HL-60 (cell line): ENCODE measurements around the gene THBS3.

Experiments used
- DNase-seq, 2 experiments: peaks; one replicate each; pipeline ENCODE4 v3.0.0-alpha.2; 2010 to 2020; ENCODE audit warnings: low read depth in 1 of 2, low spot score in 1 of 2
- H3K27ac ChIP-seq: fragments of 250-450 bp; sonication (Bioruptor Pico); replicated peaks from 2 replicates; pipeline ENCODE4 v1.5.1; 2020; ENCODE audit warnings: mild to moderate bottlenecking, moderate library complexity
- H3K27me3 ChIP-seq: fragments of 250-450 bp; sonication (Bioruptor Pico); 2 replicates; pipeline ENCODE4 v1.5.1; 2021; ENCODE audit warnings: mild to moderate bottlenecking, moderate library complexity; ENCODE audit not compliant: insufficient read depth, poor library complexity, severe bottlenecking
- H3K4me3 ChIP-seq: replicated peaks from 2 replicates; pipeline ENCODE4 v1.5.1; 2011; ENCODE audit warnings: mild to moderate bottlenecking, control low read depth, low read length; ENCODE audit not compliant: insufficient read depth
- CTCF ChIP-seq: IDR thresholded peaks from one replicate; pipeline ENCODE4 v1.5.1; 2011; ENCODE audit warnings: low read length, control low read depth, inconsistent platforms; ENCODE audit not compliant: insufficient read depth
- GABPA ChIP-seq: IDR thresholded peaks from 2 replicates; pipeline ENCODE4 v1.6.1; 2012; ENCODE audit warnings: low read depth
- POLR2AphosphoS5 ChIP-seq: IDR thresholded peaks from 2 replicates; pipeline ENCODE4 v1.6.1; 2012; ENCODE audit warnings: low read depth
- REST ChIP-seq: IDR thresholded peaks from 2 replicates; pipeline ENCODE4 v1.6.1; 2012; ENCODE audit warnings: low read depth; ENCODE audit not compliant: insufficient replicate concordance
- SPI1 ChIP-seq: IDR thresholded peaks from 2 replicates; pipeline ENCODE4 v1.6.1; 2012; ENCODE audit warnings: low read depth, mild to moderate bottlenecking, borderline replicate concordance

Gene THBS3

DNA sequence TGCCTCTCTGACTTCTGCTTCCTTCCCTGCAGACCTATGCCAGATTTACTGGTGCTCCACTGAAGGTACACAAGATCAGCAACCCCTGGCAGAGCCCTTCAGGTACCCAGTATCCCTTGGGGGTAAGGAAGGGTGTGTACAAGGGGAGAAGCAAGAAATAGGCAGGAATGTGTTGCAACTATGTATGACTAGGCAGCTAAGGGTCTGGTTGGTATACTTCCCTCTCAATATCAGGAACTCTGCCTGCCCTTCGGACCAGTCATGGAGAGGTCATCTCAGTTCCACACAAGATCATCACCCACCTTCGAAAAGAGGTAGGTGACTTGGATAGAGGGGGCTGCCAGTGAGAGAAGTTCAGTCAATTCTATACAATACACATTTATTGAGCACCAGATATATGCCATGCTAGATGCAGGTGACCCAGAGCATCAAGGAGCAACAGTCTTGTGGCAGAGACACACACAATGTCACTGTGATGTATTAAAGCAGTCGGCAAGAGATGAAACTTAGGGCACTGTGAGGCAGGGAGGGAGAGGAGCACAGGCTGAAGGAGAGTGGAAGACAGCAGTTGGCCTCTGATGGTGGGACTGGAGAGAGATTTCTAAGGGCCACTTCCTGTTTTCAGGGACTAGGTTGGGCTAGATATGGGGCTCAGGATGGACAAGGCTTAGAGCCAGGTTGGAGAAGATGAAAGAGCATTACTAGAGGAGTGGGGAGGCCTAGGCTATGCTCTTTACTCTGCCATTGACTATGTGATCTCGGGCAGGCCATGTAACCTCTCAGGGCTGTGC lies 2.8 kb upstream of the THBS3 start:
- H3K27ac ChIP-seq: peak overlapping the region; percentile 99
- peak; percentile 63 for TF ChIP-seq SPI1
- no peak for TF ChIP-seq CTCF

GRCh38 chr1:155209312-155209721 lies 1.6 kb upstream of the THBS3 start:
- H3K27ac ChIP-seq: peak overlapping the region; percentile 99
- TF ChIP-seq CTCF (no peak), REST (peak; percentile 7)
- peak overlapping the region; percentile 99 for H3K4me3 ChIP-seq
- no peak for DNase-seq
- no peaks in the 10 kb centered on the region for H3K27me3 ChIP-seq

More for the DNA sequence above, 2.8 kb upstream of the THBS3 start:
- H3K4me3 ChIP-seq: no peak overlapping the region; the same call in 1 of the 2 replicates
- DNase-seq: peak; percentile 68 to 73
- no peaks in the 10 kb centered on the region for H3K27me3 ChIP-seq

- peak within 1 kb of the TSS; percentile 99 for H3K27ac ChIP-seq
- H3K27me3 ChIP-seq: no peaks in the 10 kb centered on the region
- H3K4me3 ChIP-seq: peak within 1 kb of the TSS; percentile 99
- peak; percentile 76 to 82 for DNase-seq
- TF ChIP-seq POLR2AphosphoS5 (peak; percentile 75; the same call in 1 of the 2 replicates), REST (peak; percentile 27), GABPA (peak; percentile 70), SPI1 (no peak)
Measured at GRCh38 chr1:155208541-155209311, 1.0 kb upstream of the THBS3 start, which contains the start of gene MTX1. TSS of gene MTX1 (plus strand) at chr1:155208695. CDS start at chr1:155208805, 110 bp downstream.
